ENCODE data around the gene HOXC4. TPM values are rescaled to one million over a fixed set of nuclear protein-coding genes. Genes with fewer than 3 reads are reported as not detected.

The HOXC4 gene
- total and polyA plus RNA-seq, 2 of the 8 experiments (the other 6 are each of a cell fraction or from before 2014, with no cell fraction given), result not detected

GRCh38 chr12:54032086-54032619 is 21.5 kb upstream of the HOXC4 start (continued):
- TF ChIP-seq, protein P1, sequence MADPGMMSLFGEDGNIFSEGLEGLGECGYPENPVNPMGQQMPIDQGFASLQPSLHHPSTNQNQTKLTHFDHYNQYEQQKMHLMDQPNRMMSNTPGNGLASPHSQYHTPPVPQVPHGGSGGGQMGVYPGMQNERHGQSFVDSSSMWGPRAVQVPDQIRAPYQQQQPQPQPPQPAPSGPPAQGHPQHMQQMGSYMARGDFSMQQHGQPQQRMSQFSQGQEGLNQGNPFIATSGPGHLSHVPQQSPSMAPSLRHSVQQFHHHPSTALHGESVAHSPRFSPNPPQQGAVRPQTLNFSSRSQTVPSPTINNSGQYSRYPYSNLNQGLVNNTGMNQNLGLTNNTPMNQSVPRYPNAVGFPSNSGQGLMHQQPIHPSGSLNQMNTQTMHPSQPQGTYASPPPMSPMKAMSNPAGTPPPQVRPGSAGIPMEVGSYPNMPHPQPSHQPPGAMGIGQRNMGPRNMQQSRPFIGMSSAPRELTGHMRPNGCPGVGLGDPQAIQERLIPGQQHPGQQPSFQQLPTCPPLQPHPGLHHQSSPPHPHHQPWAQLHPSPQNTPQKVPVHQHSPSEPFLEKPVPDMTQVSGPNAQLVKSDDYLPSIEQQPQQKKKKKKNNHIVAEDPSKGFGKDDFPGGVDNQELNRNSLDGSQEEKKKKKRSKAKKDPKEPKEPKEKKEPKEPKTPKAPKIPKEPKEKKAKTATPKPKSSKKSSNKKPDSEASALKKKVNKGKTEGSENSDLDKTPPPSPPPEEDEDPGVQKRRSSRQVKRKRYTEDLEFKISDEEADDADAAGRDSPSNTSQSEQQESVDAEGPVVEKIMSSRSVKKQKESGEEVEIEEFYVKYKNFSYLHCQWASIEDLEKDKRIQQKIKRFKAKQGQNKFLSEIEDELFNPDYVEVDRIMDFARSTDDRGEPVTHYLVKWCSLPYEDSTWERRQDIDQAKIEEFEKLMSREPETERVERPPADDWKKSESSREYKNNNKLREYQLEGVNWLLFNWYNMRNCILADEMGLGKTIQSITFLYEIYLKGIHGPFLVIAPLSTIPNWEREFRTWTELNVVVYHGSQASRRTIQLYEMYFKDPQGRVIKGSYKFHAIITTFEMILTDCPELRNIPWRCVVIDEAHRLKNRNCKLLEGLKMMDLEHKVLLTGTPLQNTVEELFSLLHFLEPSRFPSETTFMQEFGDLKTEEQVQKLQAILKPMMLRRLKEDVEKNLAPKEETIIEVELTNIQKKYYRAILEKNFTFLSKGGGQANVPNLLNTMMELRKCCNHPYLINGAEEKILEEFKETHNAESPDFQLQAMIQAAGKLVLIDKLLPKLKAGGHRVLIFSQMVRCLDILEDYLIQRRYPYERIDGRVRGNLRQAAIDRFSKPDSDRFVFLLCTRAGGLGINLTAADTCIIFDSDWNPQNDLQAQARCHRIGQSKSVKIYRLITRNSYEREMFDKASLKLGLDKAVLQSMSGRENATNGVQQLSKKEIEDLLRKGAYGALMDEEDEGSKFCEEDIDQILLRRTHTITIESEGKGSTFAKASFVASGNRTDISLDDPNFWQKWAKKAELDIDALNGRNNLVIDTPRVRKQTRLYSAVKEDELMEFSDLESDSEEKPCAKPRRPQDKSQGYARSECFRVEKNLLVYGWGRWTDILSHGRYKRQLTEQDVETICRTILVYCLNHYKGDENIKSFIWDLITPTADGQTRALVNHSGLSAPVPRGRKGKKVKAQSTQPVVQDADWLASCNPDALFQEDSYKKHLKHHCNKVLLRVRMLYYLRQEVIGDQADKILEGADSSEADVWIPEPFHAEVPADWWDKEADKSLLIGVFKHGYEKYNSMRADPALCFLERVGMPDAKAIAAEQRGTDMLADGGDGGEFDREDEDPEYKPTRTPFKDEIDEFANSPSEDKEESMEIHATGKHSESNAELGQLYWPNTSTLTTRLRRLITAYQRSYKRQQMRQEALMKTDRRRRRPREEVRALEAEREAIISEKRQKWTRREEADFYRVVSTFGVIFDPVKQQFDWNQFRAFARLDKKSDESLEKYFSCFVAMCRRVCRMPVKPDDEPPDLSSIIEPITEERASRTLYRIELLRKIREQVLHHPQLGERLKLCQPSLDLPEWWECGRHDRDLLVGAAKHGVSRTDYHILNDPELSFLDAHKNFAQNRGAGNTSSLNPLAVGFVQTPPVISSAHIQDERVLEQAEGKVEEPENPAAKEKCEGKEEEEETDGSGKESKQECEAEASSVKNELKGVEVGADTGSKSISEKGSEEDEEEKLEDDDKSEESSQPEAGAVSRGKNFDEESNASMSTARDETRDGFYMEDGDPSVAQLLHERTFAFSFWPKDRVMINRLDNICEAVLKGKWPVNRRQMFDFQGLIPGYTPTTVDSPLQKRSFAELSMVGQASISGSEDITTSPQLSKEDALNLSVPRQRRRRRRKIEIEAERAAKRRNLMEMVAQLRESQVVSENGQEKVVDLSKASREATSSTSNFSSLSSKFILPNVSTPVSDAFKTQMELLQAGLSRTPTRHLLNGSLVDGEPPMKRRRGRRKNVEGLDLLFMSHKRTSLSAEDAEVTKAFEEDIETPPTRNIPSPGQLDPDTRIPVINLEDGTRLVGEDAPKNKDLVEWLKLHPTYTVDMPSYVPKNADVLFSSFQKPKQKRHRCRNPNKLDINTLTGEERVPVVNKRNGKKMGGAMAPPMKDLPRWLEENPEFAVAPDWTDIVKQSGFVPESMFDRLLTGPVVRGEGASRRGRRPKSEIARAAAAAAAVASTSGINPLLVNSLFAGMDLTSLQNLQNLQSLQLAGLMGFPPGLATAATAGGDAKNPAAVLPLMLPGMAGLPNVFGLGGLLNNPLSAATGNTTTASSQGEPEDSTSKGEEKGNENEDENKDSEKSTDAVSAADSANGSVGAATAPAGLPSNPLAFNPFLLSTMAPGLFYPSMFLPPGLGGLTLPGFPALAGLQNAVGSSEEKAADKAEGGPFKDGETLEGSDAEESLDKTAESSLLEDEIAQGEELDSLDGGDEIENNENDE (IDR thresholded peaks at IDR 0.05; ENCODE audit: insufficient replicate concordance, low read length), result no peak
- TF ChIP-seq EP300 (IDR thresholded peaks at IDR 0.05; ENCODE audit: borderline replicate concordance in 1 of 2, low read depth in 2 of 2, low read length in 2 of 2) (no peak), BCL11A (IDR thresholded peaks at IDR 0.05; ENCODE audit: low read depth in 2 of 2, low read length in 2 of 2) (no peak), RXRA (IDR thresholded peaks at IDR 0.05; ENCODE audit: insufficient read depth, low read depth, low read length) (no peak), TBP (IDR thresholded peaks at IDR 0.05; ENCODE audit: low read depth, low read length) (no peak), EZH2 (IDR thresholded peaks at IDR 0.05; ENCODE audit: low read depth, low read length, severe bottlenecking) (no peak), SAP30 (IDR thresholded peaks at IDR 0.05; ENCODE audit: insufficient read depth, insufficient replicate concordance, low read length) (no peak), GTF2F1 (IDR thresholded peaks at IDR 0.05; ENCODE audit: borderline replicate concordance, low read depth, low read length) (no peak), SP2 (IDR thresholded peaks at IDR 0.05; ENCODE audit: low read length) (no peak), TAF7 (optimal IDR thresholded peaks at IDR 0.05; ENCODE audit: borderline replicate concordance, low read depth, low read length) (no peak)

All from H1 (cell line).